Breast epithelium (tissue), 3 donors: ENCODE data around the gene SHROOM3.

Experiments used
- CTCF ChIP-seq, 3 donors: fragments of 450-650 bp; IDR thresholded peaks; one replicate each; pipeline ENCODE4 v1.5.1; 2016 to 2017; ENCODE audit warnings: antibody characterized with exemption in 3 of 3, mild to moderate bottlenecking in 3 of 3, moderate library complexity in 3 of 3
- POLR2A ChIP-seq: fragments of 450-650 bp; IDR thresholded peaks from one replicate; pipeline ENCODE4 v1.6.1; 2016; ENCODE audit warnings: antibody characterized with exemption, mild to moderate bottlenecking, moderate library complexity

GRCh38 chr4:76703676-76704075, 268.6 kb downstream of the SHROOM3 start:
- TF ChIP-seq POLR2A = no peak
- TF ChIP-seq CTCF (IDR thresholded peaks at IDR 0.05) = no peak
